NOMO-1 (cell line): Measurements from ENCODE around the gene FASLG.
"Not testable (repeated sequence)": the region's sequence is repeated elsewhere in the genome, so short reads cannot be mapped to it uniquely, and the experiment has no call there.

Experiments used
- DNase-seq, 2 experiments: peaks; one replicate each; lab custom pipeline; 2025; ENCODE audit not compliant: unreplicated experiment in 2 of 2; lab: John Stamatoyannopoulos, UW

Gene FASLG, protein sequence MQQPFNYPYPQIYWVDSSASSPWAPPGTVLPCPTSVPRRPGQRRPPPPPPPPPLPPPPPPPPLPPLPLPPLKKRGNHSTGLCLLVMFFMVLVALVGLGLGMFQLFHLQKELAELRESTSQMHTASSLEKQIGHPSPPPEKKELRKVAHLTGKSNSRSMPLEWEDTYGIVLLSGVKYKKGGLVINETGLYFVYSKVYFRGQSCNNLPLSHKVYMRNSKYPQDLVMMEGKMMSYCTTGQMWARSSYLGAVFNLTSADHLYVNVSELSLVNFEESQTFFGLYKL

DNA sequence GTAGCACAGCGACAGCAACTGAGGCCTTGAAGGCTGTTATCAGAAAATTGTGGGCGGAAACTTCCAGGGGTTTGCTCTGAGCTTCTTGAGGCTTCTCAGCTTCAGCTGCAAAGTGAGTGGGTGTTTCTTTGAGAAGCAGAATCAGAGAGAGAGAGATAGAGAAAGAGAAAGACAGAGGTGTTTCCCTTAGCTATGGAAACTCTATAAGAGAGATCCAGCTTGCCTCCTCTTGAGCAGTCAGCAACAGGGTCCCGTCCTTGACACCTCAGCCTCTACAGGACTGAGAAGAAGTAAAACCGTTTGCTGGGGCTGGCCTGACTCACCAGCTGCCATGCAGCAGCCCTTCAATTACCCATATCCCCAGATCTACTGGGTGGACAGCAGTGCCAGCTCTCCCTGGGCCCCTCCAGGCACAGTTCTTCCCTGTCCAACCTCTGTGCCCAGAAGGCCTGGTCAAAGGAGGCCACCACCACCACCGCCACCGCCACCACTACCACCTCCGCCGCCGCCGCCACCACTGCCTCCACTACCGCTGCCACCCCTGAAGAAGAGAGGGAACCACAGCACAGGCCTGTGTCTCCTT is at the start of gene FASLG:
Gene FASLG, plus strand, starts transcription at position 233 of the 583 bp plus-strand sequence. Its CDS starts 99 bp downstream, at position 332.
- no peak for DNase-seq

DNA sequence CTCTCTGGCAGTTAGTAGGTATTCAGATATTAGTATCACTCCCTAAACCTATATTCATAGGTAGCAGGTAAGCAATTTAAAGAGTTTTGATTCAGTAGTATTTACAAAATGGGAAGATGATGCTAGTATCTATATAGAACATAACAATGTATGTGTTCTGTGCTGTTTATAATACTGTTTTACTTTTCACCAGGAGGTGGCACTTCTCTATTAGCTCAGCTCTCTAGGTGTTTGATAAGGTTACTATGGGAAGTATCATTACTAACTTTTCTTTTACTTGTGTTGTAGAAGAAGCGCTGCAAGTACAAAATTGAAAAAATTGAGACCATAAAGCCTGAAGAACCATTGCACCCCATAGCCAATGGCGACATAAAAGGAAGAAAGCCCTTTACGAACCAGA is 49.4 kb upstream of the FASLG start:
- peak in 1 of 2 experiments; percentile 12 for DNase-seq

DNA sequence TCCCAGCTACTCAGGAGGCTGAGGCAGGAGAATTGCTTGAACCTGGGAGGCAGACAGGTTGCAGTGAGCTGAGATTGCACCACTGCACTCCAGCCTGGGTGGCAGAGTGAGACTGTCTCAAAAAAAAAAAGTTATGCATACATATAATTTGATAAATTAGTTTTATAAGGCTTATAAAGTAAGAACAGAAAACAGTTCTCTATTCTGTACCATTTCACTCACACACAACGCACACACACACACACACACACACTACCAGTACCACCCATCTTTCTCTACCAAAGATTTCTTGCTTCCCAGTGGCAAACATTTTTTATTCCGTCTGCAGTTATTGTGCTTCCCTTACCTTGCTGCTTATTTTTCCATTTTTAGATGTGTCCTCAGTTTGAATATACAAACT is 46.4 kb upstream of the FASLG start:
- DNase-seq: no peak

DNA sequence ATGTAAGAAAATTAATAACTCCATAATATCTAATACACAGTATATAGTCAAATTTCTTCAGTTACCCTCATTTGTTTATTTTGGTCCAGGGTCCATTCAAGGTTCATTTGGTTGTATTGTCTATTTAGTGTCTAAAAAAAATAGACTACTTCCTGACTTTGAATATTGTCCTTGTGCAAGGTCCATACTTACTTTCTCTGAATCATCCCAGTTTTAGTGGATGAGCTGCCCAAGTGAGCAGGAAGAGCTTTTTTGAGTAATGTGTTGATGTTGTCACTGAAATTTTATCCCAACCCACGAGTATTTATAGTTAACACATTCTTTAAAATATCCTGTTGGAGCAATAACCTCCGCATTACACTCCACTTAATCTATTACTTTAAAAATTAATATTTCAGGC is 45.6 kb upstream of the FASLG start:
- DNase-seq: no peak

DNA sequence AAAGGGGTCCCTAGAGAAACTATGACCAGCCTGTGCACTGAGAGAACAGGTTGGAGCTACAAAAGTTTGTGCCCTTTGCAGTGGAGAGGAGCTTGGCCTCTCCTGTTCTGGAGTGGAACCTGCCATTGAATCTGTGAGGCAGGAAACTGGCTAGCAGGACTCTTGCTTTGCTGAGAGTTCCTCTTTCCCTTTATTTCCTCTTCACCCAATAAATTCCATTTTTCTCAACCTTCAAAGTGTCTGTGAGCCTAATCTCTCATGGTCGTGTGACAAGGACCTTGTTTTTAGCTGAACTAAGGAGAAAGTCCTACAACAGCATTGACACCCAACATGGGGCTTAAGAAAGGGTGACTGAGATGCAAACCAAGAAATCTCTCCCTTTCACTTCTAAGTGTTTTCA is 42.7 kb upstream of the FASLG start:
- peak in 1 of 2 experiments; percentile 60 for DNase-seq

DNA sequence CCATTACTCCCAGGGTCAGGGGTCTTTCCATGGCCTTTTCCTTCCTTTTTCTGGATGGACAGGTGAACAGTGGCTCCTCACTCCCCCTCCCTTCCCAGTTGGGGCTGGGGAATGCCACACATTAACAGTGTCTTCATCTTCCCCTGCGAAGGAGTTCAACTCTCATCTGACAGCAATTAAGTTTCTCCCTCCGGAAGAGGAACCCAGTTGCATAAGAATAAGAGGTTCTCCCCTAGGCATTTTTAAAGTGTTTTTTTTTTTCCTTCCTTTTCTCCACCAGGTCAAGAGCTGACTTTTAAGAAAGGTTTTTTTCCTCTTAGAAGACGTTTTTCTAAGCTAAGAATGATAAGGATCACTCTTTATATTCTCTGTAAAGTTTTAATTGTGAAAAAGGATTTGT is 42.3 kb upstream of the FASLG start:
- peak; percentile 19 to 68 for DNase-seq

DNA sequence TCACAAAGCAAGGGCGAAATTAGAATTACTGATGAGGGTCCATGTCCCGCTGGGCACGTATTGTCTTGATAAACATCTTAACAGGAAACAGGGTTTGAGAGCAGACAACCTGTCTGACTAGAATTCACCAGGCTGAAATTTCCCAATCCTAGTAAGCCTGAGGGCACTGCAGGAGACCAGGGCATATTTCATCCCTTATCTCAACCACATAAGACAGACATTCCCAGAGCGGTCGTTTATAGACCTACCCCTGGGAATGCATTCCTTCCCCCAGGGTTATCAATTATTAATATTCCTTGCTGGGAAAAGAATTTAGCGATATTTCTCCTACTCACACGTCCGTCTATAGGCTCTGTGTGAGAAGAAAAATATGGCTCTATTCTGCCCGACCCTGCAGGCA is 38.3 kb upstream of the FASLG start:
- DNase-seq: not testable (repeated sequence)

DNA sequence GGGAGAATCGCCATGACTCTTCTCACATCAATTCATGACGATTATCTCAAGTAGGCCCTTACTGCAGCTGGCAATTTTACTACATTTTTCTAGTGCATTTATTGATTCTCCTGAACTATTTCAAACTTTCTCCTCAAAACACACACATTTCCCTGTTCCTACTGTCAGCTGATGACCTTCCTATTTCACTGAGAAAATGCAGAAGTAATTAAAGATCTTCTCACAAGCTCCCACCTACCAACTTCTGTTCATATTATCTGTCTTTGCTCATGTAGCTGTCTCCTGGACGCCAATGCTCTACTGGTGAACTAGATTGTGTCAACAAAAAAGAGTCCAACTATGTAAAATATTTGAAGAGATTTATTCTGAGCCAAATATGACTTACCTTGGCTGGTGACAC is 36.4 kb upstream of the FASLG start:
- DNase-seq: peak in 1 of 2 experiments; percentile 52

DNA sequence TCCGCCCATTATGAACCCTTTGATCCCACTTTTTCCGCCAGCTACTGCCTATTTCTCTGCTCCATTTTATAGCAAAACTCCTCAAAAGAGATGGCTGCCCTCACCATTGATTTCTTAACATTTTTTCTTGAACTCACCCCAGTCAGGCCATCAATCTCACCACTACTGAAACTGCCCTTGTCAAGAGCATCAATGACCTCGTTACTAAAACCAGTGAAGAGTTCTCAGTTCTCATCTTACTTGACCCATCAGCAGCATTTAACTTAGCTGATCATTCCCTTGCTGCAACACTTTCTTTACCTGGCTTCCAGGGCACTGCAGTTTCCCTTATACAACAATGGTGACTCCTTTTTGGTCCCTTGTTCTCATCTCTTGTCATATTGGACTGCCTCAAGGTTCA is 35.2 kb upstream of the FASLG start:
- DNase-seq: no peak

DNA sequence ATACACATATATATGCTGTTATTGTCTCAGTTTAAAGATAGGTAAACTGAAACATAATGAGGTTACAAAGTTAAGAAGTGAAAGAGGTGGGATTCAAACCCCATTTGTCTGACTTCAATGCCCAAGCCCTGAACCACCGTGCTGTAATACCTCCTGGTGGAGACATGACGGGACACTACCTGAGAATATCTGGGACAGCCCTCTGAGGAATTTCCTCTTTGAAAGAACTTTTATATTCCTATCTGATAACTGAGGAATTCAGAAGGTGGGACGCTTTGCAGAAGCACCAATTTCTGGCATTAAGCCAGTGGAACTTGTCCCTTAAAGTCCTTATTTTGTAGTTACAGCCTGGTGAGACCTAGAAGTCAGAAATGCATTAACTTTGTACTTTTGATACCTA is 32.1 kb upstream of the FASLG start:
- no peak for DNase-seq

DNA sequence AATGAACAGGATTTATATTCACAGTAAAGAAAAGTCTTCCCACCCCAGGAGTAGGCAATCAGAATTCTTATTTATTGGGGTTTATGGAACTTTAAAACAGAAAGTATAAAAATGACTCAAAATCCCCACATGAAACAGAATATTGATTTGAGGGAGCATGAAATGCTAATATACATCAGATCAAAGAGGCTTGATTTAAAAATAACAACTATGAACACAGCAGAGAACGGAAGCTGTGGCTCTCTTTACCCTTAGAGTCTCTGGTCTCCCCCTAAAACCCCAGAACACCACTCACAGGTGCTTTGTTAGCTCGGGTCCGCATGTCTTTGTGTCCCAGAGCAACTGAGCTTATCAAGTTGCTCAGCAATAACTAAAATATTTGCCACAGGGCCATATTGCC is 31.2 kb upstream of the FASLG start:
- DNase-seq: no peak

DNA sequence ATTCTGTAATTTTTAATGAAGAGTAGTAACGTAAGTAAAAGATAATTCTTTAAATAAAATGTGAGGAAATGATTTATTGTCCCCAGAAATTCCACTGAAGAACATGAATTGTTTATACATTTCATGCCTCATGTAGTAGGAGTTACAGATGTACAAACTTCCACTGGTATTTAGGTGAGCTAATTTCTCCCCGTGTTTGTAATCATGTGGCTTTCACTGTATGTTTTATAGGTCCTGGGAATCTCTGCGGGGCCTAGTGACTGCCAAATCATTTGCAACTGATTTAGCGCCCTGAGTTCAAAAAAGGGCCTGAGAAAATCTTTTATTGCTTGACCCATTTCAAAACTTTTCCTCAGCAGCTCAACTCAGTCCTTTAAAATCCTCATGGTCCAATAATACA is 30.5 kb upstream of the FASLG start:
- no peak for DNase-seq

DNA sequence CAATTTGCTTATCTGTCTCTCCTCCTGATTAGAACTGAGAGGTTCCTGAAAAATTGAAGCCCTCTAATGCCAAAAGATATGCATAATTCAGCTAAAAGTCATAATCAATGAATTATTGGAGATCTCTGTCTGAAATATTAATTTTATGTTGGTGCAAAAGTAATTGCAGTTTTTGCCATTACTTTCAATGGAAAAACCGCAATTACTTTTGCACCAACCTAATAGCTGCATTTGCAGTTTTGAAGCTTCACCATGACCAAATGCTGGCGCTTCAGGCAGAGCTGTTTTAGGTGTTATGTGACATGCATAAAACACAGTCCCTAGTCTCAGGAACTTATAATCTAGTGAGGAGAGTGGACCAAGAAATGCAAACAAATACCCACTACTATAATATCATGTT is 29.7 kb upstream of the FASLG start:
- no peak for DNase-seq

DNA sequence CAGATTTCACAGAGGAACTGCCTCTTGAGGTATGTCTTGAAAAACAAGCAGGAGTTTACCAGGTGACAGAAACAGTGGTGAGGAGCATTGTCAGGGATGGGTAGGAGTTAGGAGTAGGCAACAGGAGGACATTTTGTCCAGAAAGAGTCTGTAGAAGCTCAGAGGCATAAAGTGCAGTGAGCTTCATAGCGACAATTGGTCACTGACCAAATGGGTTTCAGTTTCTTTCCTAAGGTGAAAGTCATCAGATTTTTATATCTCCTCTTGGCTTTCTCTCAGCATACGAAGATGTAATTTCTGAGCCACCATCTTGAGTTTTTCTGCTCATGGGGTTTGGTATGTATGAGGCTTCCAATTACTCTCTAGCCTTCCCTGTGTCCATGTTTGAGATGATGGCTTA is 29.3 kb upstream of the FASLG start:
- no peak for DNase-seq

DNA sequence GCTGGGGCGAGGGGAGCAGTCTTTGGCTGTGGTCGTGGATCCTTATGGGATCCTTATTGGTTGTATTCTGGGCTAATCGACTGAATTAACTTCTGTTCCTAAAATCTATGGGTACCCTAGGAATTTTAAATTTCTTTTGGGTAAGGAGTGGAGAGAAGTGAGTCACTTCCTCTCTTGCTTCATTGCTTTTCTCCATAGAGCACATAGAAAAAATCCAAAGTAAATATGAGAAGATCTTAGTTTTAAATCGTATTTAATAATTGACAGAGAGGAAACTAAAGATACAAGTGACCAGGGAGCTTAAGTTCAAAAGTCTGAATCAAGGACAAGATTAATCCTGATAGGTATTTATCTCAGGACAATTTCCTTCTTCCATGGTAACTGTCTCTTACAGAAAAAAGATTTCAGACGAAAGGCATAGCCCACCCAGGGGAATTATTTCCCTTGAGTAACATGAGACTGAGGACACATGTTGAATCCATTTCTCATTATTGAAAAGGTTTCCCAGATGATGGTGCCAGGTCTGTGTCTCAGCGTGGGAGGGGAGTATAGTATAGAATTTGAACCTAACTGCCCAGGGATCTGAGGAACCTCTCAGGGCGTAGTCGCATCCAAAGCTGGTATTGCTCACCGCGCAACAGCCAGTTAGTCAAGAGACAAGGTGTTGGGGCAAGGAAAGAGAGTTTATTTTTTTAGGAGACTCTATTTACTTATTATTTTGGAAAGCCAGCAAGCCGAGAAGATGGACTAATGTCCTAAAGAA is 28.7 kb upstream of the FASLG start:
- no peak for DNase-seq

DNA sequence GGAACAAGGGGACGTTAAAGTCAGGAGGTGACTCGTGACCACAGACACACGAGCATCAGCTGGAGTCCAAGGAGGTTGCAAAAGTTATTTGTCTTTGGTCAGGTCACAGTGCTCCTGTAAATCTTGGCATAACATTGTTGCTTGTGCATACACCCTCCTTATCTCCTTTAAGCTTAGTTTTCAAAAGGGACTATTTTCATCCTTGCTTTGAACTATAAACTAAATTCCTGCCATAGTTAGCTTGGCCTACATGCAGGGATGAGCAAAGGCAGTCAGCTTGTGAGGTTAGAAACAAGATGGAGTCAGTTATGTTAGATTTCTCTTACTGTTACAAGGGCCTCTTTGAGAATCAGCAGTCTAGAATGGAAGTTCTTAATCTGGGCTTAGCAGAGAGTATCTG is 28.0 kb upstream of the FASLG start:
- DNase-seq: no peak

DNA sequence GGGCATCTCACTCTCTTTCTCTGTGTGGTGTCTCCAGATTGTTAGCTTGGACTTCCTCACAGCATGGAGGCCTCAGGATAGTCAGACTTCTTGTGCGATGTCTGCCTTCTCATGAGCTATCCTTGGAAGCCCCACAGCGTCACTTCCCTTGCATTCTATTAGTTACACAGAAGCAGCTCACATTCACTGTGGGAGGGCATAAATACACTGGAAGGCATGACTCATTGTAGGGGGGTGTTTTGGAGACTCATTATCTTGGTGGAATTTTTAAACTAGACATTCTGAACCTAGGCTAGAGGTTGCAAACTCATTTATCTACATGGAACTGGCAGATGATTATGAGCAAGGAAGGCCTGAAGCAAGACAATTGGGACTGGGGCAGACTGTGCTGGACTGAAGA is 21.4 kb upstream of the FASLG start:
- DNase-seq: no peak

DNA sequence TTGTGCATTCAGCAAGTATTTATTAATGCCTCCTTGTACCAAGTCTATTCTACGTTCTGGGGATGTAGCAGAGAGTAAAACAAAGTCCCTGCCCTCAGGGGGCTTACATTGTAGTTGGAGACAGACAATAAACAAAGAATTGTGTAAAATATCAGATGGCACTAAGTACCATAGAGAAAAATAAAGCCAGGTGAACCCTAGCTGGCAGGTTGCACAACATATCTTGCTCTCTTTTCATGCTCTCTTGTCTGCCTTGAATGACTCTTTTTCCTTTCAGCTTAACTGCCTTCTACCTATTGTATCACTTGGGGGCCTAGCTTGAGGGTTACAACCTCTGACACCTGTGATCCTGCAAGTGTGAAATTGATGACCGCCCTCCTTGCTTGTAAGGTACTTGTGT is 20.7 kb upstream of the FASLG start:
- DNase-seq: no peak

DNA sequence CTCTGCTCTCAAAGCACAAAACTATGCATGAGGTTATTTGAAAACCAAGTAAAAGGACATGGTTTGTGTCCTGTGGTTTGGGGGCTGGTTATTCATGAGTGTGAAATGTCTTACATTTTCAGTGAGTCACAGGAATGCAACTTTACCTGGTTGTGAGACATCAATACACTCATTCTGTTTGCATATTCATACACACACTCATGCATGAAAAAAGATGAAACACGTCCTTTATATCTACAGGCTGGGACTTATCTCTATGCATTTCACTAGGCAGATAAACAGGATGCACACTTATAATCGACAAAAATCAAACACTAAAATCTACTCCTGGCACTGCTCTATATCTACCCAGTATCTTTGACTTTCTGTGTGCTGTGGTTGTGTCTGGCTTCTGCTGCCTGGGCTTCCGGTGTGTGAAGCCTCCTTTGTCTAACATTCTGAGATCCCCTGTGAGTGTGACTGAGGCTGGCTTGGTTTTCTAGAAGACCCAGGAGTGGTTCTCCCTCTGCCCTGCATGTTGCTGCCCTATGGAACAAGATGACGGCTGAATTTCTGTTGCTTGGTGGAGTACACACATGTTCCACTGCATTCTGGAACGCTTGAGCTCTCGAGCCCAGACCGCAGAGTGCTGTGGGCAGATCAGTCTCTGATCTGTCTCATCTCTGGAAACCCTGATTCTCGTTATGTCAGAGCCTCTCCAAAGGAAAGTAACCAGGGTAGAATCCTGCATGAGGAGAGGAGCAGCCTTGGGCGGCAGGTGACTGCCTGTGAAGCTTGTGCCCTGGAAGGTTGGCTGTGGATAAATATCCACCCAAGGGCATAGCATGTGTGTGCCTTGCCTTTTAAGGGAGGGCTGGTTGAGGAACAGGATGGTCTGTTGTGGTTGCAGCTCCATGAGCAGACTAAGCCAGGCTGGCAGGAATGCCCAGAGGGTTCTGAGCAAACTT is 19.7 kb upstream of the FASLG start:
- no peak for DNase-seq

DNA sequence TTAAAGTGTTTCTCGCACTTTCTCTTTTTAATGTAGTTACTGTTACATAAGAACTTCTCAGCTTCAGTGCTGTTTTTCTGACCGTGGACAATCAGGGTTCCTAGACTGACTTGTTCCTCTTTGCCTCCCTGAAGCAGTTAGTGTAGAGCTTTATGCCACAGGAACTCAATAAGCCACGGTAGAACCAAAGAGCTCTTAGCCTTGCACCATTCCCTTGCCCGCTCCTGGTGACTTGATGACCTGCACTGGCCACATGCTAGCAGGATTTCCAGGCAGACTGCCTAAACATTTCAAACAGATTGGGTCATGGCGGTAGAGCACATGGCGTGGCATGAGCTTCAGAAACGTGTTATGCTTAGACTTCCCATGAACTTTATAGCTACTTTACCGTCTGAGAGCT is 18.8 kb upstream of the FASLG start:
- peak in 1 of 2 experiments; percentile 61 for DNase-seq

DNA sequence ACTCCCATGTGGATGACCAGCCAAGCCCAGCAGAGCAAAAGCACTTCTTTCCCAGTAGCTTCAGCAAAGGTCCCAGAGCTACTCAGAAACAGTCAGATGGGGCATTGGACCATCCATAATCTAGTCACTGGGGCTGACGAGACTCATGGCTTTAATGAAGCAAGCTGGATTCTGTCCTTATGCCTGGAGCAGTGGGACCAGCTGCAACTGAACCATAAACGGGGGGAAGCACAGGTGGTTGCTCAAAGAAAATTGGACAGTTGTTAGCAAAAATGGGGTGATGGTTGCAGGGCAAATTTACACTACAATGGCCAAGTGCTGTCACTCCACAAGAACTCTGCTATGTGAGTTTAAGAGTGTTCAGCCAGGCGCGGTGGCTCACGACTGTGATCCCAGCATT is 17.4 kb upstream of the FASLG start:
- DNase-seq: no peak
